ENCODE results near the gene BUB1B.
A peak's percentile ranks its signal among the peaks of the same experiment; 100 is the strongest.

Gene BUB1B

DNA sequence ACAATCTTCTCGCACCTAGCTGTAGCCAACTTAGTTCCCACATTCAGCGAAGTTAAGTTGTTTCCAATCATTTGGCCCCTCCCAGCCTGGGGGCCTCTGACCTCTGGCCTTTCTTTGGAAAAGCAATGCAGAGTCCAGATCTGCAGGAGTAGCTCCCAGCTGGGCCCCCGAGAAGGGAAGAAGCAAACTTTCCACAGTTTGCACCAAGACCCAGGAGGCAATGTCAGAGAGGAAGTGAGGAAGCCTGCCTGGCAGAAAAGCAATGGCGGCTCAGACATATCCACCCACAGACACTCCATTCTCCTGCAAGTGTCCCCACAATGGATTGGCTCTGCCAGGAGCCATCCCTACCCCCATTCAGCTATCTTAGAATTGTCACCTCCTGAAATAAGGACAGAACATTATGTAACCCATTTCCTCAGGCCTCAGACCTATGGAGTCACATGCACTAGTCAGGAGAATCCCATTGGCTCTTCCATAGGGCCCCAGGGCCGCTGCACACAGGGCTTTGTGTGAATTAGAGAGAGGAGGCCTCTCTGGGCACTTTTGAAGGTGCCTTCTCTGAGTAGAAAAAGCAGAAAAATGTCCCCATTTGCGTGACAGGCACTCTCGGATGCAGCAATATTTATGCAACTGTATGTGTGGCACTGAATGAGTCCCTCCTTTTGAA lies 3.0 kb upstream of the BUB1B start:
- peaks cover 21% of the 10 kb centered on the region for H3K79me2 ChIP-seq (ENCODE audit: insufficient read depth, low read length)
- no peak overlapping the region for H3K9ac ChIP-seq (ENCODE audit: low read length)
- H3F3A ChIP-seq (ENCODE audit: insufficient read depth): peaks cover 11% of the 10 kb centered on the region
- H3K4me3 ChIP-seq (ENCODE audit: insufficient read depth, low read length, poor library complexity, severe bottlenecking): no peak overlapping the region
- H3K4me2 ChIP-seq (ENCODE audit: low read depth, low read length, poor library complexity, severe bottlenecking): no peak overlapping the region
- peaks cover 7% of the 10 kb centered on the region for H4K20me1 ChIP-seq (ENCODE audit: low read depth, low read length)
- no peaks in the 10 kb centered on the region for H3K27me3 ChIP-seq (ENCODE audit: low read length)
- H3K36me3 ChIP-seq (ENCODE audit: low read length): peaks cover 13% of the 10 kb centered on the region
- TF ChIP-seq, protein P1, sequence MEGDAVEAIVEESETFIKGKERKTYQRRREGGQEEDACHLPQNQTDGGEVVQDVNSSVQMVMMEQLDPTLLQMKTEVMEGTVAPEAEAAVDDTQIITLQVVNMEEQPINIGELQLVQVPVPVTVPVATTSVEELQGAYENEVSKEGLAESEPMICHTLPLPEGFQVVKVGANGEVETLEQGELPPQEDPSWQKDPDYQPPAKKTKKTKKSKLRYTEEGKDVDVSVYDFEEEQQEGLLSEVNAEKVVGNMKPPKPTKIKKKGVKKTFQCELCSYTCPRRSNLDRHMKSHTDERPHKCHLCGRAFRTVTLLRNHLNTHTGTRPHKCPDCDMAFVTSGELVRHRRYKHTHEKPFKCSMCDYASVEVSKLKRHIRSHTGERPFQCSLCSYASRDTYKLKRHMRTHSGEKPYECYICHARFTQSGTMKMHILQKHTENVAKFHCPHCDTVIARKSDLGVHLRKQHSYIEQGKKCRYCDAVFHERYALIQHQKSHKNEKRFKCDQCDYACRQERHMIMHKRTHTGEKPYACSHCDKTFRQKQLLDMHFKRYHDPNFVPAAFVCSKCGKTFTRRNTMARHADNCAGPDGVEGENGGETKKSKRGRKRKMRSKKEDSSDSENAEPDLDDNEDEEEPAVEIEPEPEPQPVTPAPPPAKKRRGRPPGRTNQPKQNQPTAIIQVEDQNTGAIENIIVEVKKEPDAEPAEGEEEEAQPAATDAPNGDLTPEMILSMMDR (IDR thresholded peaks at IDR 0.05; ENCODE audit: insufficient read depth, low read length, poor library complexity, severe bottlenecking): no peak
- no peak for TF ChIP-seq EZH2phosphoT487 (conservative IDR thresholded peaks at IDR 0.05; ENCODE audit: low read length)
- no peaks in the 10 kb centered on the region for H3K9me2 ChIP-seq (replicated peaks; ENCODE audit: insufficient read depth, low read length)
- no peaks in the 10 kb centered on the region for H3K9me3 ChIP-seq (ENCODE audit: insufficient read depth, low read length)
- no peak overlapping the region for H3K27ac ChIP-seq (ENCODE audit: low read depth, low read length)
- H2AFZ ChIP-seq (ENCODE audit: low read depth, low read length, severe bottlenecking): no peak overlapping the region

DNA sequence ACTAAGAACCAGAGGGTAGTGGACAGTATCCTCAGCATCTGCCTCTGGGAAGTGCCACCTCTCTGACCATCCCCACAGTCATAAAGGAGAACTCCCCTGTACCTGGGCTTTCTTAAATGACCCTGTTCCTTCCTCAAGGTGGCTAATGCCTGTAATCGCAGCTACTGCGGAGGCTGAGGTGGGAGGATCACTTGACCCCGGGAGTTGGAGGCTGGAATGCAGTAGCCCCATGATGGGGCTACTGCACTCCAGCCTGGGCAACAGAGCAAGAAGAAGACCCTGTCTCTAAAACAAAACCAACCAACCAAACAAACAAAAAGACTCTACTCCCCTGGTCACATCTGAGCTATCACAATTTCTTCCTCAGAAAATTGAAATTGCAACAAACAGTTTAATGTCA lies 848 bp upstream of the BUB1B start:
- TF ChIP-seq, protein P1 (IDR thresholded peaks at IDR 0.05; ENCODE audit: insufficient read depth, low read length, poor library complexity, severe bottlenecking): no peak
- TF ChIP-seq EZH2phosphoT487 (conservative IDR thresholded peaks at IDR 0.05; ENCODE audit: low read length): no peak
- peaks cover 42% of the 10 kb centered on the region for H3K79me2 ChIP-seq (ENCODE audit: insufficient read depth, low read length)
- no peaks in the 10 kb centered on the region for H3K9me2 ChIP-seq (replicated peaks; ENCODE audit: insufficient read depth, low read length)
- H3K27me3 ChIP-seq (ENCODE audit: low read length): no peaks in the 10 kb centered on the region
- peak overlapping the region; percentile 22 for H3K4me3 ChIP-seq (ENCODE audit: insufficient read depth, low read length, poor library complexity, severe bottlenecking)
- H4K20me1 ChIP-seq (ENCODE audit: low read depth, low read length): peaks cover 18% of the 10 kb centered on the region
- peak overlapping the region; percentile 95 for H2AFZ ChIP-seq (ENCODE audit: low read depth, low read length, severe bottlenecking)
- H3K36me3 ChIP-seq (ENCODE audit: low read length): peaks cover 32% of the 10 kb centered on the region
- peaks cover 19% of the 10 kb centered on the region for H3F3A ChIP-seq (ENCODE audit: insufficient read depth)
- no peaks in the 10 kb centered on the region for H3K9me3 ChIP-seq (ENCODE audit: insufficient read depth, low read length)
- no peak overlapping the region for H3K27ac ChIP-seq (ENCODE audit: low read depth, low read length)
- peak overlapping the region; percentile 95; the same call in 1 of the 2 replicates for H3K9ac ChIP-seq (ENCODE audit: low read length)
- peak overlapping the region; percentile 89 for H3K4me2 ChIP-seq (ENCODE audit: low read depth, low read length, poor library complexity, severe bottlenecking)

DNA sequence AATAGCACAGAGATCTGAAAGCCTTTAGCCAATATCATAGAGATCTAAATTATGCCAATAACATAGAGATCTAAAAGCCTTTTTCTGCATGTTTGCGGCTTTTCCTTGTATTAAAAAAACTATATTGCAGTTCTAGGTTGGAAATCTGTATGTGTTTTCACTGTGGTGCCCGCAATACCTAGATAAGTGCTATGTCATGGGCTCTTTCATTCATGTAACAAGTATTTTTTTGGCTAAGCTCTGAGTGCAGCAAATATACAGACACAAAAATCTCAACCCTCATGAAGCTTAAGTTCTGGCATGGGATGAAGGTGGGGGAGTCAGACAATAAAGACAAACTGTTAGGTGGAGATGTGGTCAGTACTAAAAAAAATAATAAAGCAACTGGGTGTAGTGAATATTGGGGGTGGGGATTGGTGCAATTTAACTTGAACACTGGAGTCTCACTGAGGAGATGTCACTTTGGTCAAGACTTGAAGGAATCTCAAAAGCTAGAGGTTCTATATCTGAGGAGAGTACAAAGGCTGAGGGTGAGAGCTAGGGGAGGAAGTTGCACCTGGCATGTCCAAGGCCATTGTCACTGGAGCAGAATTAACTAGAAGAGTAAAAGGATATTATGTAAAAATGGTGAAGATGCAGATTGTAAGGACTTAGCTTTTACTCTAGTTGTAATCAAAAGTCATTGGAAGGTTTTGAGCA lies 973 bp downstream of the BUB1B start:
- H3K79me2 ChIP-seq (ENCODE audit: insufficient read depth, low read length): peaks cover 60% of the 10 kb centered on the region
- no peak overlapping the region for H2AFZ ChIP-seq (ENCODE audit: low read depth, low read length, severe bottlenecking)
- peak overlapping the region; percentile 89 for H3K4me2 ChIP-seq (ENCODE audit: low read depth, low read length, poor library complexity, severe bottlenecking)
- peak overlapping the region; percentile 83 for H3K27ac ChIP-seq (ENCODE audit: low read depth, low read length)
- peak overlapping the region; percentile 95 for H3K9ac ChIP-seq (ENCODE audit: low read length)
- peak overlapping the region; percentile 94 for H3K4me3 ChIP-seq (ENCODE audit: insufficient read depth, low read length, poor library complexity, severe bottlenecking)
- H3K9me3 ChIP-seq (ENCODE audit: insufficient read depth, low read length): no peaks in the 10 kb centered on the region
- H3K27me3 ChIP-seq (ENCODE audit: low read length): no peaks in the 10 kb centered on the region
- H3K36me3 ChIP-seq (ENCODE audit: low read length): peaks cover 45% of the 10 kb centered on the region
- H3F3A ChIP-seq (ENCODE audit: insufficient read depth): peaks cover 24% of the 10 kb centered on the region
- H4K20me1 ChIP-seq (ENCODE audit: low read depth, low read length): peaks cover 21% of the 10 kb centered on the region
- no peaks in the 10 kb centered on the region for H3K9me2 ChIP-seq (replicated peaks; ENCODE audit: insufficient read depth, low read length)
- TF ChIP-seq EZH2phosphoT487 (conservative IDR thresholded peaks at IDR 0.05; ENCODE audit: low read length): no peak
- TF ChIP-seq, protein P1 (IDR thresholded peaks at IDR 0.05; ENCODE audit: insufficient read depth, low read length, poor library complexity, severe bottlenecking): no peak
